T47D (cell line): ENCODE data around the gene IDUA.

Experiments used
- DNase-seq, 2 experiments: peaks; one replicate each; pipeline versions ENCODE4 v3.0.0 to v3.0.0-alpha.2; 2011 to 2012; ENCODE audit warnings: low read depth in 1 of 2, low spot score in 1 of 2
- JUND ChIP-seq: IDR thresholded peaks from 2 replicates; pipeline ENCODE4 v1.6.1; 2012; ENCODE audit warnings: low read depth
- in situ Hi-C: cut with HindIII; loops from 2 replicates; pipeline ENCODE4 v1.10.0; 2016; ENCODE audit warnings: low sequenced_read_pairs, low pct_unique_long_range_greater_than_20kb

IDUA gene

DNA sequence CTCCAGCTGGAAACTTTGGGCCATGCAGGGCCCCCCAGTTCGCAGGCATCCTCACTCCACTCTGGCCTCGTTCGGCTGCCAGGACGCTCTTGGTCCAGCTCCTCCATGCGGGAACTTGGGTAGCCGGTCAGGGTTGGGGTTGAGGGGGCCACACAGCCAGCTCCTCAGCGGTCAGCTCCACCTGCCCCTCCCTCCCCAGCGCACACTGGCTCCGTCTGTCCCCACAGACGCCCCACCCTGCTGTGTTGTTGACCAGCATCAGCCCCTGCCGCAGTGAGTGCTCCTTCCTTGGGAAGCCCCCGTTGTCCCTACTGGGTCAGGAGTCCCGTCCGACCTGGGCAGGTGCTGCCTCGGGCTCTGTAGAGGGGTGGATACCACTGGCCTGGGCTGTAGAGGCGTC lies 30.4 kb downstream of the IDUA start:
- TF ChIP-seq JUND = no peak
- in situ Hi-C loops = no loop called here
- DNase-seq = no peak

DNA sequence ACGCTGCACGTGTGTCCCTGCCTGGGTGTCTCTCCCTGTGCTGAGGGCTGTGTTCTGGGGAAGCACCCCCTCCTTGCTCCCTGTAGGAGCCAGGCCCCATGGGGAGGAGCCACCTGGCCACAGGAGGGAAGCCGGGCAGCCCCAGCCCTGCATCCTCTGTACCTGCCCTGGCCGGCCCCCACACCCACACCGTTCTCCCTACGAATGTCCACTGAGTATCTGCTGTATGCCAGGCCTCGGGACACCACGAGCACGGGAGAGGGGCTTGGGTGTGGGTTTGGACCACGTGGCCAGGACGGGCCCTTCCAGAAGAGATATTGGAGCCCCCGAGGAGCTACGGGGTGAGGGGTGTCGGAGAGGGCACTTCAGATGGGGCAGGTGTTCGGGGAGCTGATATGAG lies 30.9 kb downstream of the IDUA start:
- in situ Hi-C loops = no loop called here

DNA sequence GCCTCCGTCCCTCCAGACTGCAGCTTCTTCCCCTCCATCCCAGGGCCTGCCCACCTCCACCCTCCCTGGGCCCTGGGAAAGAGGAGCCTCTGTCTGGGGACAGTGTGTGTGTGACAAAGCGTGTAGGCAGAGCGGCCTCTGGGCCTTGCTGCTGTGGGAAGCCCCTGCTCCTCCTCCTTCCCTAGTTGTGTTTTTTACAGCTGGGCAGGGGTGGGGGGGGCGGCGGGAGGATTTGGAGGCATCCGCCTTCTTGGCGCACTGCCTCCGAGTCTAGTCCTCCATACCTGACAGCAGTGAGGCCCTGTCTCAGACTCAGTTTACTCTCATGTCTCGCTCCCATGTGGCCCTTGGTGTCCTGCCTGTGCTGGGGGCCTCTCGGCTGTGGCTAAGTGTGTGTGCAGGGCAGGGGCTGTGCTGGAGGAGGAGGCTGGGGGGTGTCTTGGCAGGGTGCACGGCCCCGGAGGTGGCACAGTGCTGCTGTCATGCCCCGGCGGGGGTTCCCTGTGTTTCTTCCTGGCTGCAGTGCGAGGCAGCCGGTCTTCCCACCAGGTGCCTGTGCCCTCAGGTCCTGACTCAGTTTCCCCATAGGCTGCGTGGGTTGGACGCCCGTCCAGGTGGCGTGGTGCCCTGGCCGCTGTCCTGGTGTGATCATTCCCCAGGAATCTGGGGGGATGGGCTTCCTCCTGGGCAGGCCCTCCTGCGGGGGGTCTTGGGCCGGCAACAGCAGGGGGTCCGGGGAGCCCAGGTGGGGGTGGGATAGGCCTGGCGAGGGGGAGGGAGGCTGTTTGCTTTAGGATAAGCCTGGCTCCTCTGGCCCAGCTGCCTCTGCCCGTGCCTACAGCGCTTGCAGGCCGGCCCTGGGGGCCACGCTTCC lies 31.5 kb downstream of the IDUA start:
- no peak for TF ChIP-seq JUND
- DNase-seq = no peak
- in situ Hi-C loops = no loop called here

More for the DNA sequence above, 30.9 kb downstream of the IDUA start:
- DNase-seq = no peak
- no peak for TF ChIP-seq JUND

DNA sequence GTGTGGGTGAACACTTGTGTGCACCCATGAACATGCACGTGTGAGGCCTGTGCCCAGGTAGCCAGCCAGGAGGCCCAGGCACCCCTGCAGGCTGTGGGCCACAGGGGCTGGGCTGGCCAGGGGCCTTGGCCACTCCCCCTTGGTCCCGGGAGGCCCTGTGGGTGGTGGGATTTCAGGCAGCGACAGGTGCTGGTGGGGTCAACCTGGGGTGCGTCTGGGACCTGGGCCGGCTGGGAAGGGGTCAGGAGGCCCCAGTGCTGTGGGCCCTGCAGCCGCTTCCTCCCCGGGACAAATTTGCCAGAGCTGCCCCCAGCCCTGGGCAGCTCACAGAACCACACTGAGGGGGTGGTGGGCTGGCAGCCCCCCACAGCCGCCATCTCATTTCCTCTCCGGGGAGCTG lies 32.5 kb downstream of the IDUA start:
- TF ChIP-seq JUND = no peak
- in situ Hi-C loops = no loop called here
- DNase-seq = no peak

DNA sequence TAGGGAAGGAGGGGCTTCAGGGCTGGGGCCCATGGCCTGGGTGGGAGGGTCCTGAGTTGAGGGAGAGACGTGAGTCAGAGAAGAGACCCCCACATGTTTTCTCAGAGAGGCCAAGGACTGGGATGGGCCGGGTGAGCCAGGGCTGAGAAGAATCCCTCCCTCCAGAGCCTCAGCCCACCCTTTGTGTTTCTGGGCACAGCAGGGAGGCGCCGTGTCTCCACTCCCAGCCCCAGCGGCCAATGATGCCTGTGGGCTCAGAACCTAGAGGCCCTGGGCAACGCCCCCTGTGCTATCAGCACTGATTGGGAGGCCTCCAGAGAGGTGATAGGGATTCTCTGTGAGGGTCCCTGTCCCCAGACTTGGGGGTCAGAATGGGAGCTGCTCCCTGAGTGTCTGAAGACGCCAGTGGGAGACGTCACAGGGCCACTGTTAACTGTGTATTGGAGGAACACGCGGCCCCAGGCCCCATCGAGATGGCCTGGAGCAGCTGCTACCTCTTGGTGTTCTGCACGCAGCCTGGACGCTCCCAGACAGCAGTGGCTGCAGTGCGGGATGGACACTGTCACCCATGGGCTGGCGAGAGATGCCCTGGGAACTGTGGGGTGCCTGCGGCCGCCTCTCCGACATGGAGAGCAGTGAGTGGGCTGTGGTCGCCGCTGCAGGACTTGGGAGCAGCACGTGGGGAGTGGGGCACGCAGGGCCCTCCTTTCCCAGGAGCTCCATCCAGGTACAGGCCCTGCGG lies 33.1 kb downstream of the IDUA start:
- no peak for TF ChIP-seq JUND
- in situ Hi-C loops = no loop called here
- no peak for DNase-seq

DNA sequence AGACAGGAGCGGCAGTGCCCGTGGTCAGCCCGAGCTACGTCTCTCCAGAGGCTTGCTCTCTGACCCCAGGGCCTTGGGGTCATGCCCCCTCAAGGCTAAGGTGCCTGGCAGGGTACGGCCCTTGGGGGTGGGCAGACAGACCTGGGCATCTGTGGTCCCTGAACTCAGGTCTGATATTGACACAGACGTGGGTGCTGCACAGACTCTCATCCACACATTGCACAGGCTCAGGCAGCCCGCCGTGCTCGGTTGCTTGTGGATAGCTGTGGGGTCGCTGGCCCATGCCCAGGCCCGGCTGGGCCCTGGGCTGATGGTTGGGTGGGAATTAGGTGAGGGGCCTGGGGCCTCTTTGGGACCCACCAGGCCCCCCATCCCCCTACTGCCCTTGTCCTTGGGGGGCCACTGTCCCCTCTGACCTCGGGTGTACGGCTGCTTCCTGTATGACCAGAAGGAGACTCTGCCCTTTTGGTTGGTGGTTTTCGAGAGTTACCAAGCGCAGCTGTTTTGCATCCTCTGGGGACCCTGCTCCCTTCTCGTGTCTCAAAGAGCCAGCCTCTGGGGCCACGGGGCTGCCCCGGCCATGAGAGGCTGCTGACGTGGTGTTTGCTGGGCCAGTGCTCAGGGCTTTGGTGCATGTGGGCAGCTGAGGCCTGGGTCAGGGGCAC lies 34.7 kb downstream of the IDUA start:
- TF ChIP-seq JUND = no peak
- DNase-seq = no peak
- in situ Hi-C loops = no loop called here

DNA sequence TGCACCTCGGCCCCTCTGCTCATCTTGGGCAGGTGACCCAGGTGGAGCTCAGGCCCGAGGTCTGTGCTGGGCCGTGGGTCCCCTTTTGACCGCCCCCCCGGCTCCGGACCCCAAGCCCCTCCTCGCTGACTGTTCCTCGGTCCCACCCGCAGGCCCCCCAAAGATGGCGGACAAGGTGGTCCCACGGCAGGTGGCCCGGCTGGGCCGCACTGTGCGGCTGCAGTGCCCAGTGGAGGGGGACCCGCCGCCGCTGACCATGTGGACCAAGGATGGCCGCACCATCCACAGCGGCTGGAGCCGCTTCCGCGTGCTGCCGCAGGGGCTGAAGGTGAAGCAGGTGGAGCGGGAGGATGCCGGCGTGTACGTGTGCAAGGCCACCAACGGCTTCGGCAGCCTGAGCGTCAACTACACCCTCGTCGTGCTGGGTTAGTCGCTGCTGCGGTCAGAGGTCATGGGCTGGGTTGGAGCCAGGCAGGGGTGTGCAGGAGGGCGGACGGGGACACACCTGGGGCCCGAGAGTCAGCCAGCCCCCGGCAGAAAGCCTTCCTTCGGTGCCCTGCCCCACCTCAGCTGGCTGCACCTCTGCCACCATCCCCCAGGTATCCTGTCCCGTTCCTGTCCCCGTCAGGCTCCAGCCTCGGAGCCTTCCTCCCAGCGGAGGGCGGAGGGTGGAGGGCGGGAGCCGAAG lies 35.4 kb downstream of the IDUA start:
- in situ Hi-C loops = no loop called here
- no peak for TF ChIP-seq JUND
- DNase-seq = no peak

DNA sequence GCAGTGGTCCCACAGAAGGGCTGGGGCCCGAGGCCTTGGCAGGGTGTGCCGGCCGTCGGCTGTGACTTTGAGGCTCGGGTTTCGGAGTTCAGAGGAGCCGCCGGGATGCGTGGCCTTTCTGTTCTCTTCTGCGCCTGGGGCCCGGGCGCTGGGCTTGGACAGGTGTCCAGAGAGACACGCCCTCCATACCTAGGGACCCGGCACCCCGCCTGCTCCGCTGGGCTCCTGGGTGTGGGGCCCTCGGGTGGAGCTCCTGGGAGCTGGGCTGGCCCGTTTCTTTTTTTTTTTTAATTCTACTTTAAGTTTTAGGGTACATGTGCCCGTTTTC lies 35.9 kb downstream of the IDUA start:
- TF ChIP-seq JUND = no peak
- DNase-seq = no peak
- in situ Hi-C loops = no loop called here

DNA sequence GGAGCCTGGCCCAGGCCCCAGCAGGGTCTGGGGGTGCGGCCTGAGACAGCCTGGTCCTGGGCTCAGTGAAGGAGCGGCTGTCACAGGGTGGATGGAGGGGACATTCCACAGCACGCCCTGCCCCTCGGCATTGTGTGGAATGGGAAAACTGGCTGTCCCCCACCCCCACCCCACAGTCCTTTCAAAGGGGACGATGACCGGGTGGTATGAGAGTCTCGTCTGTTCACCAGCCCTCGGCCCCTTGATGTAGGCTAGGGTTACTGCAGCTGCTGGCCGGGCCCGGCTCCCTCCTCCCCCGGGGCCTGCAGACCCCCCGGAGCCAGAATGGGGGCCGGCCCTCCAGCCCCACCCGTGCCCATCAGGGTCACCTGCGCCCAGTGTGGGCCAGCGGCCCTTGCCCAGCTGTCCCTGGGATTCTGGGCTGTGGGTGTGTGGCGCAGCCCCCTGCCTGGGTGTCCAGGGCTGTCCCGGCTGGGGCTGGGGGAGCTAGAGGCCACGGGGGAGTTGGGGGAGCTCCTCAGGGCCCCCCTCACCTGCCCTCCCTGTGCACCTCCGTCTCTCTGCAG lies 36.3 kb downstream of the IDUA start:
- TF ChIP-seq JUND = no peak
- in situ Hi-C loops = no loop called here
- no peak for DNase-seq

DNA sequence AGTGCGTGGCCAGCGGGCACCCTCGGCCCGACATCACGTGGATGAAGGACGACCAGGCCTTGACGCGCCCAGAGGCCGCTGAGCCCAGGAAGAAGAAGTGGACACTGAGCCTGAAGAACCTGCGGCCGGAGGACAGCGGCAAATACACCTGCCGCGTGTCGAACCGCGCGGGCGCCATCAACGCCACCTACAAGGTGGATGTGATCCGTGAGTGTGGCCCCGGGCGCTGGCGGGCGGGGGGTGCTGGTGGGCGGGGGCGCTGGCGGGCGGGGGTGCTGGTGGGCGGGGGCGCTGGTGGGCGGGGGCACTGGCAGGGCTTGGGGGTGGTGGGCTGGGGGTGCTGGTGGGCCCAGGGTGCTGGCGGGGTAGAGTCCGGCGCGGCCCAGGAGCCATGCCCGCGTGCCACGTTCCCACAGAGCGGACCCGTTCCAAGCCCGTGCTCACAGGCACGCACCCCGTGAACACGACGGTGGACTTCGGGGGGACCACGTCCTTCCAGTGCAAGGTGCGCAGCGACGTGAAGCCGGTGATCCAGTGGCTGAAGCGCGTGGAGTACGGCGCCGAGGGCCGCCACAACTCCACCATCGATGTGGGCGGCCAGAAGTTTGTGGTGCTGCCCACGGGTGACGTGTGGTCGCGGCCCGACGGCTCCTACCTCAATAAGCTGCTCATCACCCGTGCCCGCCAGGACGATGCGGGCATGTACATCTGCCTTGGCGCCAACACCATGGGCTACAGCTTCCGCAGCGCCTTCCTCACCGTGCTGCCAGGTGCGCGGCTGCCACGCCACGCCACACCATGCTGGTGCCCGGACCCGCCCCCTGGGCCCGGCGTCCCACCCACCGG lies 37.3 kb downstream of the IDUA start:
- TF ChIP-seq JUND = no peak
- in situ Hi-C loops = no loop called here
- no peak for DNase-seq

DNA sequence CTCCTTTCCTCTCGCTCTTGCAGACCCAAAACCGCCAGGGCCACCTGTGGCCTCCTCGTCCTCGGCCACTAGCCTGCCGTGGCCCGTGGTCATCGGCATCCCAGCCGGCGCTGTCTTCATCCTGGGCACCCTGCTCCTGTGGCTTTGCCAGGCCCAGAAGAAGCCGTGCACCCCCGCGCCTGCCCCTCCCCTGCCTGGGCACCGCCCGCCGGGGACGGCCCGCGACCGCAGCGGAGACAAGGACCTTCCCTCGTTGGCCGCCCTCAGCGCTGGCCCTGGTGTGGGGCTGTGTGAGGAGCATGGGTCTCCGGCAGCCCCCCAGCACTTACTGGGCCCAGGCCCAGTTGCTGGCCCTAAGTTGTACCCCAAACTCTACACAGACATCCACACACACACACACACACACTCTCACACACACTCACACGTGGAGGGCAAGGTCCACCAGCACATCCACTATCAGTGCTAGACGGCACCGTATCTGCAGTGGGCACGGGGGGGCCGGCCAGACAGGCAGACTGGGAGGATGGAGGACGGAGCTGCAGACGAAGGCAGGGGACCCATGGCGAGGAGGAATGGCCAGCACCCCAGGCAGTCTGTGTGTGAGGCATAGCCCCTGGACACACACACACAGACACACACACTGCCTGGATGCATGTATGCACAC lies 38.2 kb downstream of the IDUA start:
- DNase-seq = no peak
- TF ChIP-seq JUND = no peak
- in situ Hi-C loops = no loop called here
